Loucy (cell line): Measurements from ENCODE around the gene NDUFA8.

ENCODE experiments used
- H2AFZ ChIP-seq: fragments of 200-600 bp; sonication (generic); 2 replicates; pipeline ENCODE4 v1.6.0; 2016; ENCODE audit warnings: antibody characterized with exemption, mild to moderate bottlenecking, low read length, moderate library complexity
- H3F3A ChIP-seq: fragments of 200-600 bp; 2 replicates; pipeline ENCODE4 v1.6.0; 2016; ENCODE audit warnings: antibody characterized with exemption, low read depth, mild to moderate bottlenecking
- H3K27me3 ChIP-seq: fragments of 200-600 bp; sonication (generic); 2 replicates; pipeline ENCODE4 v1.6.1; 2014; ENCODE audit warnings: low read length, mild to moderate bottlenecking; ENCODE audit not compliant: insufficient read depth, poor library complexity, severe bottlenecking
- H3K36me3 ChIP-seq: fragments of 200-600 bp; sonication (generic); 2 replicates; pipeline ENCODE4 v1.6.1; 2016; ENCODE audit warnings: low read length; ENCODE audit not compliant: insufficient read depth
- H3K4me1 ChIP-seq: fragments of 200-600 bp; sonication (generic); 2 replicates; pipeline ENCODE4 v1.5.1; 2014; ENCODE audit warnings: low read length, mild to moderate bottlenecking; ENCODE audit not compliant: insufficient read depth, poor library complexity, severe bottlenecking
- H3K4me2 ChIP-seq: fragments of 200-600 bp; sonication (generic); 2 replicates; pipeline ENCODE4 v1.6.0; 2014; ENCODE audit warnings: antibody characterized with exemption, low read length, low read depth, mild to moderate bottlenecking; ENCODE audit not compliant: poor library complexity, severe bottlenecking
- H3K4me3 ChIP-seq: fragments of 200-600 bp; sonication (generic); 2 replicates; pipeline ENCODE4 v1.5.1; 2014; ENCODE audit warnings: low read length, mild to moderate bottlenecking, mixed read lengths; ENCODE audit not compliant: poor library complexity, severe bottlenecking
- H3K79me2 ChIP-seq: fragments of 200-600 bp; sonication (generic); 2 replicates; pipeline ENCODE4 v1.6.1; 2014; ENCODE audit warnings: low read length; ENCODE audit not compliant: insufficient read depth
- H3K9ac ChIP-seq: fragments of 200-600 bp; sonication (generic); 2 replicates; pipeline ENCODE4 v1.6.0; 2014; ENCODE audit warnings: mild to moderate bottlenecking, low read depth, low read length, moderate library complexity; ENCODE audit not compliant: poor library complexity, severe bottlenecking
- H3K9me2 ChIP-seq: fragments of 200-600 bp; sonication (generic); replicated peaks from 2 replicates; pipeline ENCODE4 v1.6.1; 2016; ENCODE audit warnings: low read depth, low read length, mixed read lengths
- H3K9me3 ChIP-seq: fragments of 200-600 bp; sonication (generic); 2 replicates; pipeline ENCODE4 v1.6.1; 2014; ENCODE audit warnings: mild to moderate bottlenecking, antibody characterized with exemption, low read length, low read depth; ENCODE audit not compliant: insufficient read depth
- H4K20me1 ChIP-seq: fragments of 200-600 bp; sonication (generic); 2 replicates; pipeline ENCODE4 v1.6.0; 2014; ENCODE audit warnings: antibody characterized with exemption, low read length, mild to moderate bottlenecking; ENCODE audit not compliant: insufficient read depth, poor library complexity, severe bottlenecking
- CTCF ChIP-seq: fragments of 200-600 bp; sonication (generic); conservative IDR thresholded peaks from 2 replicates; pipeline ENCODE4 v1.5.1; 2014; ENCODE audit warnings: mild to moderate bottlenecking, antibody characterized with exemption, low read length
- EZH2phosphoT487 ChIP-seq: fragments of 200-600 bp; IDR thresholded peaks from 2 replicates; pipeline ENCODE4 v1.6.1; 2018; ENCODE audit warnings: antibody characterized with exemption, mild to moderate bottlenecking, moderate library complexity, borderline replicate concordance

The NDUFA8 gene

GRCh38 chr9:122141671-122142070 lies 17.9 kb downstream of the NDUFA8 start:
- H3K4me2 ChIP-seq: no peak overlapping the region
- H3K4me1 ChIP-seq: peaks cover 60% of the 10 kb centered on the region
- no peaks in the 10 kb centered on the region for H3K79me2 ChIP-seq
- TF ChIP-seq CTCF (no peak), EZH2phosphoT487 (no peak)
- no peak overlapping the region for H3K9ac ChIP-seq
- no peaks in the 10 kb centered on the region for H3K27me3 ChIP-seq
- H3K4me3 ChIP-seq: no peak overlapping the region
- H3K36me3 ChIP-seq: peaks cover 26% of the 10 kb centered on the region; the same call in 1 of the 2 replicates
- H3K9me3 ChIP-seq: no peaks in the 10 kb centered on the region
- no peaks in the 10 kb centered on the region for H3K9me2 ChIP-seq
- H2AFZ ChIP-seq: no peak overlapping the region
- H4K20me1 ChIP-seq: no peaks in the 10 kb centered on the region
- H3F3A ChIP-seq: no peaks in the 10 kb centered on the region

DNA sequence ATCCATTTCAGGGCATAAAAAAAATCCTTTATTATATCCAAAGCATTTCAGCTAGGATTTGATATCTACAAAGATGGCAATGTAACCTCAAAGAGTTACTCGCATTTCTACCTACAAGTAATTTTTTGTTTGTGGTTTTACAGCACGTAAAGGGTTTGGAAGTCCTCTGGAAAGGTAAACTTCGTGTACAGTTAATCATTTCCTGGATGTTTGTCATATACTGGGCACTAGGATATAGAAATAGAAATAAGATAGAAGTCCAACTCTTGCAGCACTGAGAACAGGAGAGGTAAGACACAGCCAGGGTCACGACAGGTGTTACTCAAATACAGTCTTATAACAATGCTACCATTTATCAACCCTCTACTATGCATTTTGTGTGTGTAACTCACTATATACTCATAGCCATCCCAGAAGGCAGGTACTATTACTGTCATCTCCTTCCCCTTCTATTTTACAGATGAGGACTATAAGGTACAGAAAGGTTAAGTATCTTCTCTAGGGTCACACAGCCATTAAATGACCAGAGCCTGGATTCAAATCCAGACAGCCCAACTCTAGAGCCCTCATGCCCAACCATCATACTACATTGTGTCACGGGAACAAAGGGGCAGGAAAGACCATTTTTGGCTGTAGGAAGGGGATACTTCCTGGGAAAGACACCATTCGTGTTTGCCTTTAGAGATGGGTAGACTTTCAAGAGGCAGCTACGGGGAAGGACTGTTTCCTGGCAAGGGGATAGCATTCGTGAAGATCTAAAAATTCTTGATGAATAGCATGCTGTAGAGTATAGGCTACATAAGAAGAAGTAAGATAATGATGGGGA lies 19.0 kb downstream of the NDUFA8 start:
- Histone ChIP-seq H3K27me3 (no peaks in the 10 kb centered on the region), H3K9me2 (no peaks in the 10 kb centered on the region), H4K20me1 (no peaks in the 10 kb centered on the region), H3K9ac (peak overlapping the region; percentile 13), H3K4me3 (no peak overlapping the region), H3K4me1 (peaks cover 60% of the 10 kb centered on the region), H2AFZ (no peak overlapping the region), H3K4me2 (no peak overlapping the region), H3K36me3 (peaks cover 19% of the 10 kb centered on the region; the same call in 1 of the 2 replicates), H3K9me3 (no peaks in the 10 kb centered on the region), H3F3A (no peaks in the 10 kb centered on the region), H3K79me2 (no peaks in the 10 kb centered on the region)
- TF ChIP-seq EZH2phosphoT487 (no peak), CTCF (no peak)

DNA sequence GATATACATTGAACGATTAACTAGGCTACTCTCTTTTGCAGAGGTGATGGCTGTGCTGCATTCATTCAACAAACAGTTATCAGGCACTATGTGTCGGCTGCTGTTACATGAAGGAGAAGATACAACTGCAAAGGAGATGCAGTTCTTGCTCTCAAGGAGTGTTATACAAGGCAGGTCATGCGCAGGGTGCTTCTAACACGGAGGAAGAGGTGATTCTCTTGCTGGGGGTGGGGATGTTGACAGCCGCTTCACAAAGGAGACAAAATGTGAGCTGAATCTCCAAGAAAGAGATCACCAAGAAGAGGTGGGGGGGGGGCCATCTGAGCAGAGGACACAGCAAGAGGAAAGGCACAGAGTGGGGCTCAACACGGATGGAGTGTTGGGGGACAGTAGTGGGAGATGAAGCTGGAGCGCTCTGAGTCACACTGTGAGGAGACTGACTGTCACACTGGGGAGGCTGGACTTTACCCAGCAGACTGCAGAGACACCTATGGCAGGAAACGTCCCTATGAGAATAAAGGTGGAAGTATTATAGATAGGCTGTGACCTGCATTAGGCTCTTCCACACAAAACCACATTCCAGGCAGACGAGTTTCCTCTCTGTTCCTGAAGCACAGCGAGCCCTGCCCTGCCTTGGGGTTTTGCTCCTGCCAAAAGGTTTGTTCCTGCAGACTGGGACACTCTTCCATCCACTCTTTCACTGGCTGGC lies 20.9 kb downstream of the NDUFA8 start:
- Histone ChIP-seq H3F3A (no peaks in the 10 kb centered on the region), H3K9me2 (no peaks in the 10 kb centered on the region), H3K9me3 (no peaks in the 10 kb centered on the region), H3K4me3 (no peak overlapping the region), H2AFZ (no peak overlapping the region), H4K20me1 (no peaks in the 10 kb centered on the region), H3K27me3 (no peaks in the 10 kb centered on the region), H3K9ac (no peak overlapping the region), H3K79me2 (no peaks in the 10 kb centered on the region), H3K36me3 (peaks cover 12% of the 10 kb centered on the region; the same call in 1 of the 2 replicates), H3K4me1 (peaks cover 42% of the 10 kb centered on the region), H3K4me2 (no peak overlapping the region)
- TF ChIP-seq EZH2phosphoT487 (no peak), CTCF (no peak)
